ENCODE measurements around the gene ZNF57.
A peak's percentile ranks its signal among the peaks of the same experiment; 100 is the strongest.
"Not testable (repeated sequence)": the region's sequence is repeated elsewhere in the genome, so short reads cannot be mapped to it uniquely, and the experiment has no call there.

Gene ZNF57

GRCh38 chr19:2902590-2903218 lies 2.0 kb downstream of the ZNF57 start:
- DNase-seq, result no peak

- not testable (repeated sequence) for DNase-seq
Observed at GRCh38 chr19:2903326-2903725, 2.6 kb downstream of the ZNF57 start.

GRCh38 chr19:2905918-2906519 lies 5.3 kb downstream of the ZNF57 start:
- DNase-seq, result no peak

GRCh38 chr19:2906631-2907195 lies 6.0 kb downstream of the ZNF57 start:
- no peak for DNase-seq

GRCh38 chr19:2912306-2912705 lies 11.6 kb downstream of the ZNF57 start:
- no peak for DNase-seq

GRCh38 chr19:2917275-2918184 lies 16.8 kb downstream of the ZNF57 start:
- DNase-seq, result no peak

GRCh38 chr19:2922987-2923386 lies 22.3 kb downstream of the ZNF57 start:
- no peak for DNase-seq

- no peak for DNase-seq
Observed at GRCh38 chr19:2923510-2923909, 22.8 kb downstream of the ZNF57 start.

- DNase-seq, result no peak
Observed at GRCh38 chr19:2926341-2927031, 25.8 kb downstream of the ZNF57 start.

GRCh38 chr19:2927032-2927430 lies 26.3 kb downstream of the ZNF57 start:
- DNase-seq, result no peak

- DNase-seq, result no peak
Observed at GRCh38 chr19:2933490-2933910, 32.8 kb downstream of the ZNF57 start.

- not testable (repeated sequence) for DNase-seq
Observed at GRCh38 chr19:2935863-2936262, 35.1 kb downstream of the ZNF57 start.

GRCh38 chr19:2942928-2943640 lies 42.4 kb downstream of the ZNF57 start:
- DNase-seq, result no peak

- DNase-seq, result no peak
Observed at GRCh38 chr19:2944403-2944774, 43.7 kb downstream of the ZNF57 start.

GRCh38 chr19:2944775-2945574 lies 44.2 kb downstream of the ZNF57 start, which contains the start of gene ZNF77:
TSS of gene ZNF77 (minus strand) at chr19:2944971. CDS start at chr19:2944840, 131 bp downstream.
- DNase-seq, result peak; percentile 98

- no peak for DNase-seq
Observed at GRCh38 chr19:2945575-2946184, 45.0 kb downstream of the ZNF57 start.

GRCh38 chr19:2949939-2950285 lies 49.2 kb downstream of the ZNF57 start:
- DNase-seq, result no peak

- DNase-seq, result peak; percentile 99
Observed at GRCh38 chr19:2950286-2951124, 49.8 kb downstream of the ZNF57 start.

GRCh38 chr19:2952953-2953481 lies 52.3 kb downstream of the ZNF57 start:
- DNase-seq, result no peak

- no peak for DNase-seq
Observed at GRCh38 chr19:2957160-2957559, 56.4 kb downstream of the ZNF57 start.

All from NK-92 treated with Interleukin-12 subunit alpha and Interleukin-12 subunit beta, amount 100 ng/mL, for 24 hours (cell line).